Right lobe of liver (tissue), 4 donors: ENCODE data around the gene TBC1D12.

Experiments used
- CTCF ChIP-seq, 4 donors: fragments of 200-600 bp in 3 of 4; fragments of 450-650 bp in 1 of 4; IDR thresholded peaks; one replicate each; pipeline versions ENCODE4 v1.5.1 to v1.8.0; 2016 to 2022; ENCODE audit warnings: antibody characterized with exemption in 4 of 4, mild to moderate bottlenecking in 2 of 4
- POLR2A ChIP-seq: fragments of 450-650 bp; IDR thresholded peaks from one replicate; pipeline ENCODE4 v1.6.1; 2017; ENCODE audit warnings: antibody characterized with exemption, mild to moderate bottlenecking
- donor health status: DM: no; HTN: no; CAD: no.
- donor health status: DM: no; HTN: no; CAD: no.
- donor health status: DM: no; HTN: yes; CAD: no.

DNA sequence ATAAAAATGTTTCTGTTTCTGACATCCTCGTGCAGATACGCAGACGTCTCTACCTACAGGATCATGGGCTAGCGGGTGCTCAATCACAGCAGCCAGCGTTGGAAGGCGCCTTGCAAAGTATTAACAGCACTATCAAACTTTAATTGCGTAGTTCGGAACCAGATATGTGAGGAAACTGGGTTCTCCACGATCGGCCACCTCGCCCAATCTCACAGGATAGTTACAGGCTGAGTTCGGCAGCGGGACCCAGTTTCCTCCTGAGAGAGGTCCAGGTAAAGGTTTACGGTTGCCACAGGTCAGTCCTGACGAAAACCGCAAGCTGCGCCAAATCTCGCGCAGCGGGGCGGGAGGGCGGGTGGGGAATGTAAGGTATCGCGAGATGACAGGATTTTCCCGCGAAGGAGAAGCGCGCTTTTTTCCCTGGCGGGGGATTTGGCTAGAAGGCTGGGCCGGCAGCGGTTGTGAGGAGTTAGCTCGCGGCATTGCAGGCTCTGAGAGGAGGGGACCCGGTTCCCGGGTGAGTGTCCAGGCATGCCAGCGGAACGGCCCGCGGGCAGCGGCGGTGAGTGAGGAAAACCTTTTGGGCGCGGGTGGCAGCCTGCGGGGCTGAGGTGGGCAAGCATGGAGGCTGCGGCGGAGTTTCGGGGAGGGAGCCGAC, 143.2 kb downstream of the TBC1D12 start, which contains the start of gene HELLS:
- TF ChIP-seq POLR2A (peak; percentile 30), CTCF (IDR thresholded peaks at IDR 0.05) (peak in 1 of 4 donors; percentile 5)
